Central memory CD8-positive, alpha-beta T cell (primary cell): ENCODE results near the gene SYCE3.
"Not testable (repeated sequence)": the region's sequence is repeated elsewhere in the genome, so short reads cannot be mapped to it uniquely, and the experiment has no call there.

Source experiments
- ATAC-seq: fragments of 150-1000 bp; cut with Tn5 transposase; replicated peaks from 2 replicates; pipeline ENCODE4 v1.10.0; 2022; ENCODE audit warnings: mild to moderate bottlenecking, moderate FRiP score, moderate number of reproducible peaks; ENCODE audit not compliant: poor library complexity, severe bottlenecking; ENCODE audit errors: extremely low read depth
- DNase-seq, 2 donors: peaks; one replicate each; pipeline ENCODE4 v3.0.0; 2021; ENCODE audit warnings: low spot score in 2 of 2
- H3K27ac Mint-ChIP-seq: one replicate; pipeline ENCODE4 v1.8.0; 2022; ENCODE audit warnings: low read depth, mild to moderate bottlenecking, moderate library complexity, mixed read lengths
- H3K27me3 Mint-ChIP-seq: one replicate; pipeline ENCODE4 v1.8.0; 2022; ENCODE audit warnings: mixed read lengths
- H3K36me3 Mint-ChIP-seq: one replicate; pipeline ENCODE4 v1.8.0; 2022; ENCODE audit warnings: mild to moderate bottlenecking, moderate library complexity, mixed read lengths; ENCODE audit not compliant: insufficient read depth
- H3K4me1 Mint-ChIP-seq: one replicate; pipeline ENCODE4 v1.8.0; 2022; ENCODE audit warnings: mixed read lengths
- H3K4me3 Mint-ChIP-seq: one replicate; pipeline ENCODE4 v1.8.0; 2022; ENCODE audit warnings: mild to moderate bottlenecking, moderate library complexity, mixed read lengths
- H3K9me3 Mint-ChIP-seq: one replicate; pipeline ENCODE4 v1.8.0; 2022; ENCODE audit warnings: mixed read lengths

SYCE3 gene

DNA sequence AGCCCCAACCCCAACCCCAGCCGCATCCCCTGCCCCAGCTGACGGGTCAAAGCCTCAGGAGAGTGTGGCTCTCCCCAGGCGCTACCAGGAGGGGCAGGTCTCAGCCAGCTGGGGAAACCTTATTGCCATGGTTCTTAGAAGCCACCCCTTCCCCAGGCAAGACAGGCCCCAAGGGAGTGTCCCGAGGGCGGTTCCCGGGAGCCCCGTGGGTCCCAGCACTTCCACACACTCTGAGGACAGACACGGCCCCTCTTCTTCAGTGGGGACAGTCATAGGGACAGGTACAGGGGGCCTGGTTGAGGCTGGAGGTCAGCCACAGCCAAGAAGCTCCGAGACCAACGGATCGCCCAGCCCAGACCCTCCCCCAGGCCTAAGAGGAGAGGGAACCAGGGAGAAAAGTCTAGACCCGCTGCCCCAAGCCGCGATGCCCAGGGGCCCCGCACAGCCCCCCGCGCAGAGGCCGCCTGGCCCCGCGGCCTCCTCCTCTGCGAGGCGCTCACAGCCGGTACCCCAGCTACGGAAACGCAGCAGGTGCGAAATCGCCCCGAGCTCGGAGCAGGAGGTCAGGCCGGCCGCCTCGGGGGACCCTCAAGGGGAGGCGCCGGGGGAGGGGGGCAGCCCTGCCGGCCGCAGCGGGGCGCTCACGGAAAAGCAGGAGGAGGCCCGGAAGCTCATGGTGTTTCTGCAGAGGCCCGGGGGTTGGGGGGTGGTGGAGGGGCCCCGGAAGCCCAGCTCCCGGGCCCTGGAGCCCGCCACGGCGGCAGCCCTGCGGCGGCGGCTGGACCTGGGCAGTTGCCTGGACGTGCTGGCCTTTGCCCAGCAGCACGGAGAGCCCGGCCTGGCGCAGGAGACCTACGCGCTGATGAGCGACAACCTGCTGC lies 14.4 kb downstream of the SYCE3 start:
- Mint-ChIP-seq H3K27me3 (no peaks in the 10 kb centered on the region), H3K9me3 (no peaks in the 10 kb centered on the region), H3K36me3 (peaks cover 3% of the 10 kb centered on the region), H3K4me3 (peak overlapping the region; percentile 57), H3K27ac (peak overlapping the region; percentile 87), H3K4me1 (peaks cover 35% of the 10 kb centered on the region)
- DNase-seq (no peak), ATAC-seq (peak; percentile 37)

- peak overlapping the region; percentile 57 for H3K4me3 Mint-ChIP-seq
- H3K4me1 Mint-ChIP-seq: peaks cover 37% of the 10 kb centered on the region
Observed at GRCh38 chr22:50547263-50547985, 15.3 kb downstream of the SYCE3 start.

DNA sequence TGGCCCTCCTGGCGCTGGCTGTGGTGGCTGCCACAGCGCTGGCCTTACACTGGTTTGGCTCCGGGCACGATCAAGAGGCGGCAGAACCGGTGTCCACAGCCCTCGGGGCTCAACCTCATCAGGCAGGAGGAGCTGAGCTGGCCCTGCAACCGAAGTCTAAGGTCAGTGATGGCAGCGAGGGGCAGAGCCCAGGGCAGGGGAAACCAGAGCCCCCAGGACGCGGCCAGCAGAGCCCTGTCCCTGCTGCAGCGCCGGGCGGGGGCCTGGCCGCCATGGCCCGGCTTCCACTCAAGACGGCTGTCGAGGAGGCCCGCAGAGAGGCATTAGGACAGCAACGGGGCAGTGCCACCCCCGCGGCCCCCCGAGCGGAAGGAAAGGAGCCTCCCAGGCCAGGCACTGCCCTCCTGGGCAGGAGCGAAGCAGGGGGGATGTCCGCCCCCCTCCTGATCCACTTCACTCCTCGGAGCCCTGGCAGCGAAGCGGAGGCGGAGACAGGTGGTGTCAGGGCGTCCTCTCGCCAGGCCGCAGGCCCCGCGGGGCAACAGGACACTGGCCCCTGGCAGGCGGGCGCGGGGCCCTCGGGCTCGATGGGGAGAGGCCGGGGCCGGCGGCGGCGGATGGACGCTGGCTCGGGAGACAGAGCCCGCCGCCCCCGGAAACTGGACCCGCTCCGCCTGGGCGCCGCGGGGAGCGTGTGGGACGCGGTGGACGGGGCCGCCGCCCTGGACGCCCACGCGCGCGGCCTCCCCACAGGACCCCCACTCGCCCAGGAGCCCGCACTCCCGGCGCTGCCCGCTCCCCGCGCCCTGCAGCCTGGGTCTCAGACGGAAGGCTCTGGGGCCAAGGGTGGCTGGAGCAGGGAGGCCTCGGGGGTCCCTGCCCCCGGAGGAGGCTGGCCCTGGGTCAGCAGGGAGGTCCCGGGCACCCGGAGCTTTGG lies 16.1 kb downstream of the SYCE3 start:
- peak overlapping the region; percentile 91 for H3K27ac Mint-ChIP-seq
- H3K4me1 Mint-ChIP-seq: peaks cover 40% of the 10 kb centered on the region
- H3K9me3 Mint-ChIP-seq: no peaks in the 10 kb centered on the region
- no peak for ATAC-seq
- peaks cover 8% of the 10 kb centered on the region for H3K36me3 Mint-ChIP-seq
- no peak for DNase-seq
- peak overlapping the region; percentile 65 for H3K4me3 Mint-ChIP-seq
- no peaks in the 10 kb centered on the region for H3K27me3 Mint-ChIP-seq

More at GRCh38 chr22:50547263-50547985, 15.3 kb downstream of the SYCE3 start:
- Mint-ChIP-seq H3K27me3 (no peaks in the 10 kb centered on the region), H3K27ac (peak overlapping the region; percentile 87), H3K36me3 (peaks cover 6% of the 10 kb centered on the region), H3K9me3 (no peaks in the 10 kb centered on the region)
- ATAC-seq (no peak), DNase-seq (no peak)

DNA sequence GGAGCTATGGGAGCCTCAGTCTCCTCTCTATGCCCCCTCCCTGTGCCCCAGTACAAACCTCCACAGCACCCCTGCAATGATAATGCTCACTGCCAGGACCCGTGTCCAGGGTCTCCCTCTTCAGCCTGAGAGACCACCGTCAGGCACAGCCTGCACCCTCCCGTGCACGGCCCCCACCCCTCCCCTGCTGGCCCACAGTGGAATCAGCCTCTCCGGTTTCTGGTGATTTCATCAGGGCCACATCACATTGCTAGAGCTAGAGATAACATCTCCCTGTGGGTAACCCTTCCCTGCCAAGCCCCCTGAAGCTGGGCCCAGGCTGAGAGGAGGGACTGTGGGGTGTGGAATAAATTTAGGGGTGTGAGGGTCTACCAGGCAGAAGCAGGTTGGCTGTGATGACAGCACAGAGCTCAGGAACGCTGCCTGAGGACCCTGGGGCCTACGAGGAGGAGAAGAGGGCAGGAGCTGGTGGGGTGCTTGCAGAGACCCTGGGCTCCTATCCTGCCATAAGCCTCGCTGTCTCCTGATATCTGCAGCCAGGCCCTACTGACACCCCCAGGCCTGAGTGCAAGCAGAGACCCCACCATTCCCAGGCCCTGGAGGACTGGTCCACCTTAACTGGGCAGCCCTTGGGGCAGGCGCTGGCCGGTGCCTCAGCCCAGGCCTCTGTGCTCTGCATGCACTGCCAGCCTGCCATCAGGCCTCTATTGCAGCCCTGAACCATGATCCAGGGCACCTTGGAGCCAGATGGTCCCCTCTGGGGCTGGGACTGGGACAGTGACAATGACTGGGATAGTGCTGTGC lies 17.0 kb downstream of the SYCE3 start, which contains the start of gene KLHDC7B:
TSS of gene KLHDC7B (plus strand) at position 378 of the 804 bp plus-strand sequence. CDS start at position 723, 345 bp downstream.
- DNase-seq (no peak), ATAC-seq (no peak)
- H3K27ac Mint-ChIP-seq: peak within 1 kb of the TSS; percentile 91
- peak within 1 kb of the TSS; percentile 65 for H3K4me3 Mint-ChIP-seq
- peaks cover 8% of the 10 kb centered on the region for H3K36me3 Mint-ChIP-seq
- H3K9me3 Mint-ChIP-seq: no peaks in the 10 kb centered on the region
- H3K27me3 Mint-ChIP-seq: no peaks in the 10 kb centered on the region
- H3K4me1 Mint-ChIP-seq: peaks cover 37% of the 10 kb centered on the region

DNA sequence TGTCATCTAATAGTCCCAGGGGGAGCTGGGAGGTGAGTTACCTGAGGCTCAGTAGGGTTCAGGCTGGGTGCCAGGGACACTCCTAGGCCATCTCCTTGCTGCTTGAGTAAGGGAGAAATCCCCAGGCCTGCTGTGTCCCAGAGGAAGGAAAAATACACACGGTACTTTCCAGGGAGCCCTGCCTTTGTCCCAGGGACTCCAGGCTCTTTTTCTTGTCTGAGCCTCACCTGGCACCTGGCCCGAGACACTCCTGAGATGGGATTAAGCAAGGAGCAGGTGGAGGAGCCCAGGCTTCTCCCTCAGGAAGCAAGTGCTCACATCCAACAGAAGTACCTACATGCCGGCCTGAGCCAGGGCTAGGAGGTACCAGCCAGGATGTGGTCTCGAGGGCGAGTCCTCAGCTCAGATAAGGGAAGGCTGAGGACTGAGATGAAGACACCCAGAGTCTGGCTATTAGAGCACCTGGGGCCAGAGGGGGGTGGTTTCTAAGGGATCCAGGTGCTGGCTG lies 17.9 kb downstream of the SYCE3 start:
- H3K9me3 Mint-ChIP-seq: no peaks in the 10 kb centered on the region
- DNase-seq: no peak
- peaks cover 34% of the 10 kb centered on the region for H3K4me1 Mint-ChIP-seq
- H3K36me3 Mint-ChIP-seq: peaks cover 8% of the 10 kb centered on the region
- peak; percentile 38 for ATAC-seq
- H3K4me3 Mint-ChIP-seq: peak overlapping the region; percentile 65
- peak overlapping the region; percentile 91 for H3K27ac Mint-ChIP-seq
- H3K27me3 Mint-ChIP-seq: no peaks in the 10 kb centered on the region

DNA sequence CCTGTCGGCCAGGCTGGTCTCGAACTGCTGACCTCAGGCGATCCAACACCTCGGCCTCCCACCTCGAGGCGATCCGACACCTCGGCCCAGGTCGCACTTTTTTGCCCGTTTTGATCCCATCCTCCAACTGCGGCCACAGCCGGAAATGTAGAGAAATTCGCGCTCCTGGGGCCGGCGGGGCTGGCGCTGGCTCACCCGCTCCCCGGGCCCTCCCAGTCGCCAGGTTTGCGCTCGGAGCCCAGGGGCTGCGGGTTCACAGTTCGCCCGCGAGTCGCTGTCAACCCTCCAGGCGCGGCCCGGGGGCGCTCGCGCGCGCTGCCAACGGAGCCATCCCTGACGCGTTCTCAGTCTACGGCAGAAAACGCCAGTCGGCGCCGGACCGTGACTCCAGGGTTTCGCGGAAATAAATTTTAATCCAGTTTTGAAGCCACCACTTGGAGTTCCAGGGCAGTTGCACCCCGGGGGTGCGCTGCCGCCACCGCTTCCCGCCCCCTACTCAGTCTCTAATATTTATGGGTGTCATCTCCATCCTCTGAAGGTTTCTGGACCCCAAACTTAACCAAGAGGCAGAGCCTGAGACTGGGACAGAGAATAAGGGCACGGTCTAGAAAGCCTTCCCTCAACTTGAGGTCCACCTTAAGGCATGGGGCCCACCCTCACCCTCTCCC lies 18.5 kb downstream of the SYCE3 start:
- Mint-ChIP-seq H3K27me3 (no peaks in the 10 kb centered on the region), H3K4me3 (peak overlapping the region; percentile 65), H3K27ac (peak overlapping the region; percentile 91), H3K4me1 (peaks cover 38% of the 10 kb centered on the region), H3K36me3 (peaks cover 14% of the 10 kb centered on the region), H3K9me3 (no peaks in the 10 kb centered on the region)
- peak; percentile 46 for ATAC-seq
- DNase-seq: peak; percentile 72 to 78

DNA sequence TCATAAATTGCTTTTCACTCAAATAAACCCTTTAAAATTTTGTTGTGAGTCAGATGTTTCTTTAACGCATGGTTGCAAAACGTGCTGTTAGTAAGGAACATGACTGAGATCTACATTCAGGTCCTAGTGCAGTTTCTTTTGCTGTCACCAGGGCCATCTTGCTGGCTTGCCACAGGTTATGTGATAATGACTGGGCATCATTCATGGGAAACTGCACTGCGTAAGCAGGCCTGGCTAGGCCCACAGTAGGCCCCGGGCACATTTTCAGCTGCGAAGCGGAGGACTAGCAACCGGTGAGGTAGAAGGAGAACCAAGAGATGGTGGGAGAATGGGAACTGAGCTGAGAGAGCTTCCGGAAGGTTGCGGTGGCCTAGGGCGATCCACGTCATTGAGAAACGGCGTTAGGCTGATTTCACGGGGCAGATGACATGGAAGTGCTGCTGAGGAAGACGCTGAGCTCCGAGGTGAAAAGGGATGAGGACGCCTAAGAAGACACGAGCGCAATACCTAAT lies 20.2 kb downstream of the SYCE3 start:
- peaks cover 49% of the 10 kb centered on the region for H3K4me1 Mint-ChIP-seq
- ATAC-seq (no peak), DNase-seq (no peak)
- peak overlapping the region; percentile 75 for H3K27ac Mint-ChIP-seq
- H3K36me3 Mint-ChIP-seq: peaks cover 20% of the 10 kb centered on the region
- H3K27me3 Mint-ChIP-seq: no peaks in the 10 kb centered on the region
- peak overlapping the region; percentile 31 for H3K4me3 Mint-ChIP-seq
- no peaks in the 10 kb centered on the region for H3K9me3 Mint-ChIP-seq

GRCh38 chr22:50541667-50542026 lies 21.1 kb downstream of the SYCE3 start:
- H3K4me3 Mint-ChIP-seq, H3K9me3 Mint-ChIP-seq: not testable (repeated sequence)
- peaks cover 49% of the 10 kb centered on the region for H3K4me1 Mint-ChIP-seq

DNA sequence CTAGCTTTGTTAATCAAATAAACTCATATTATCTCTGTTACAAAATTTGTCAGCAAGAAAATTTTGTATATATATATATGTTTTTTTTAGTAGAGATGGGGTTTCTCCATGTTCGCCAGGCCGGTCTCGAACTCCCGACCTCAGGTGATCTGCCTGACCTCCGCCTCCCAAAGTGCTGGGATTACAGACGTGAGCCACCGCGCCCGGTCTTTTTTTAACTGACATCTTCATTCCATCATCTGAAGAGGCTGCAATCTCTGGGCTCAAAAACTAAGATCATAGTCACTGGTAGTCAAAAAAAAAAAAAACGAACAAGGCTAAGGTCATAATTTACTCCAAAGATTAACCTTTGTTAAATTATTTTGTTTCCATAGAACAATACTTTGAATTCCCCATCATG lies 22.3 kb downstream of the SYCE3 start:
- Mint-ChIP-seq H3K9me3 (no peaks in the 10 kb centered on the region), H3K27me3 (no peaks in the 10 kb centered on the region), H3K27ac (peak overlapping the region; percentile 100), H3K4me3 (peak overlapping the region; percentile 29), H3K4me1 (peaks cover 43% of the 10 kb centered on the region), H3K36me3 (peaks cover 20% of the 10 kb centered on the region)
- DNase-seq (no peak), ATAC-seq (no peak)

More at GRCh38 chr22:50541667-50542026, 21.1 kb downstream of the SYCE3 start:
- peak overlapping the region; percentile 100 for H3K27ac Mint-ChIP-seq
- not testable (repeated sequence) for DNase-seq, H3K27me3 Mint-ChIP-seq, ATAC-seq
- peaks cover 20% of the 10 kb centered on the region for H3K36me3 Mint-ChIP-seq

GRCh38 chr22:50537765-50538164 lies 25.0 kb downstream of the SYCE3 start:
- Mint-ChIP-seq H3K27ac (peak overlapping the region; percentile 100), H3K36me3 (peaks cover 18% of the 10 kb centered on the region), H3K4me3 (no peak overlapping the region), H3K27me3 (no peaks in the 10 kb centered on the region), H3K4me1 (peaks cover 37% of the 10 kb centered on the region), H3K9me3 (no peaks in the 10 kb centered on the region)
- DNase-seq (no peak), ATAC-seq (no peak)

DNA sequence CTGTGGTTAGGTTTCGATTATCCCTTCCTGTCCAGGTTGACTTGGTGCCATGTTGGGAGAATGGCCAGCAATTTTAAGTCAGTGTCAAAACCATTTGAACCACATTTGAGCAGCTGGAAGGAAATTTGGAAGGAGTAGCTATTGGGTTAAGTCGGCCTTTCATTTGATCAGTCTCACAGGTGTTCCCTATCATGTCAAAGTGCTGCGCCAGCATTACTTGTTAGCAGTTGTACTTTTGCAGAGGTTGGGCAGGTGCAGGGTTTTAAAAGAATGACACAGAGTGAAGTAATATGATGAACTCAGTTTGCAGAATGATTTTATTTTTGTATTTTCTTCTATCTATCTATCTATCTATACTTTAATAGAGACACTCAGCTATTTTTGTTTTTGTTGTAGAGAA lies 26.5 kb downstream of the SYCE3 start:
- H3K4me3 Mint-ChIP-seq: no peak overlapping the region
- DNase-seq (no peak), ATAC-seq (no peak)
- H3K27me3 Mint-ChIP-seq: no peaks in the 10 kb centered on the region
- no peaks in the 10 kb centered on the region for H3K9me3 Mint-ChIP-seq
- H3K4me1 Mint-ChIP-seq: peaks cover 37% of the 10 kb centered on the region
- peaks cover 15% of the 10 kb centered on the region for H3K36me3 Mint-ChIP-seq
- H3K27ac Mint-ChIP-seq: no peak overlapping the region
